ENCODE data around the gene DEDD. TPM values are rescaled to one million over a fixed set of nuclear protein-coding genes. Genes with fewer than 3 reads are reported as not detected.
A peak's percentile ranks its signal among the peaks of the same experiment; 100 is the strongest.

DEDD gene
- total and polyA plus RNA-seq, 2 of the 13 experiments (the other 11 are each of a cell fraction or from before 2014, with no cell fraction given), result 12.6 to 27.8 TPM

- no peak for TF ChIP-seq IRF1 (CRISPR knock-in tag; IDR thresholded peaks at IDR 0.05; ENCODE audit: low read depth)
- no peak for TF ChIP-seq SKIL (CRISPR knock-in tag; IDR thresholded peaks at IDR 0.05; ENCODE audit: borderline replicate concordance)
- TF ChIP-seq ZNF383 (CRISPR knock-in tag; IDR thresholded peaks at IDR 0.05; ENCODE audit: borderline replicate concordance), result no peak
- peak; percentile 83 for TF ChIP-seq KAT8 (CRISPR knock-in tag; IDR thresholded peaks at IDR 0.05)
- peak; percentile 89; the same call in 1 of the 2 replicates for TF ChIP-seq RFXAP (CRISPR knock-in tag; IDR thresholded peaks at IDR 0.05; ENCODE audit: borderline replicate concordance)
- TF ChIP-seq ZMAT5 (CRISPR knock-in tag; IDR thresholded peaks at IDR 0.05; ENCODE audit: borderline replicate concordance, low read depth), result no peak
- peak; percentile 21; the same call in 1 of the 2 replicates for TF ChIP-seq ZNF281 (CRISPR knock-in tag; IDR thresholded peaks at IDR 0.05; ENCODE audit: borderline replicate concordance)
- TF ChIP-seq ZGPAT (CRISPR knock-in tag; IDR thresholded peaks at IDR 0.05), result peak; percentile 69; the same call in 1 of the 2 replicates
- no peak for TF ChIP-seq AHR (CRISPR knock-in tag; IDR thresholded peaks at IDR 0.05)
- TF ChIP-seq ERF (CRISPR knock-in tag; IDR thresholded peaks at IDR 0.05), result peak; percentile 69
- no peak for TF ChIP-seq TIGD3 (CRISPR knock-in tag; IDR thresholded peaks at IDR 0.05; ENCODE audit: borderline replicate concordance)
- TF ChIP-seq SETDB1 (CRISPR knock-in tag; IDR thresholded peaks at IDR 0.05; ENCODE audit: borderline replicate concordance), result no peak
- TF ChIP-seq ZBTB25 (CRISPR knock-in tag; IDR thresholded peaks at IDR 0.05), result 0 out of 2 replicates have a peak, but pooled peaks have one; percentile 73
- no peak for TF ChIP-seq HOXA7 (CRISPR knock-in tag; IDR thresholded peaks at IDR 0.05)
- TF ChIP-seq MED1 (CRISPR knock-in tag; IDR thresholded peaks at IDR 0.05), result peak; percentile 46
- no peak for TF ChIP-seq GATA4 (IDR thresholded peaks at IDR 0.05; ENCODE audit: borderline replicate concordance, low read depth)
- no peak for TF ChIP-seq ZNF850 (CRISPR knock-in tag; conservative IDR thresholded peaks at IDR 0.05)
Measured at GRCh38 chr1:161165742-161166668, 33.5 kb upstream of the DEDD start, which contains the start of gene PPOX (continued).

Measured in HepG2 (cell line).